HEK293 (cell line): Measurements from ENCODE around the gene SSU72.

Source experiments
- CTCF ChIA-PET: fragments of 350-600 bp; formaldehyde crosslinking; extraction: SDS; loops from one replicate; lab custom pipeline; 2021; ENCODE audit warnings: antibody characterized with exemption; lab: Yijun Ruan, JAX
- POLR2A ChIA-PET: fragments of 300-600 bp; formaldehyde crosslinking; extraction: SDS; loops from one replicate; lab custom pipeline; 2020; ENCODE audit warnings: antibody characterized with exemption, inconsistent platforms; lab: Yijun Ruan, JAX
- H3K27ac ChIP-seq: fragments of 200-500 bp; sonication (Bioruptor generic); 2 replicates; pipeline ENCODE4 v1.5.1; 2014; ENCODE audit warnings: low read depth, low read length, control low read depth, inconsistent platforms; ENCODE audit errors: extremely low read depth
- H3K36me3 ChIP-seq, 2 experiments: fragments of 200-500 bp in 1 of 2; sonication (Bioruptor generic) in 1 of 2; 1 replicate in 1 of 2; 2 replicates in 1 of 2; pipeline ENCODE4 v1.5.1; 2014 to 2017; ENCODE audit warnings: inconsistent platforms in 2 of 2, low read length in 2 of 2; ENCODE audit not compliant: control insufficient read depth in 2 of 2, insufficient read depth in 1 of 2
- H3K4me1 ChIP-seq: fragments of 200-500 bp; sonication (Bioruptor generic); 2 replicates; pipeline ENCODE4 v1.5.1; 2014; ENCODE audit warnings: mild to moderate bottlenecking, low read length, inconsistent platforms; ENCODE audit not compliant: control insufficient read depth, insufficient read depth
- H3K4me3 ChIP-seq: 2 replicates; pipeline ENCODE4 v1.5.1; 2011; ENCODE audit warnings: low read depth, mild to moderate bottlenecking, control low read depth, low read length, moderate library complexity
- H3K9me3 ChIP-seq: fragments of 200-500 bp; sonication (Bioruptor generic); 2 replicates; pipeline ENCODE4 v1.5.1; 2014; ENCODE audit warnings: low read depth, low read length, inconsistent platforms; ENCODE audit not compliant: control insufficient read depth, insufficient read depth
- BCL11A ChIP-seq: fragments of 450-650 bp; formaldehyde crosslinking; IDR thresholded peaks from 2 replicates; pipeline ENCODE4 v1.5.1; 2016; ENCODE audit warnings: low read depth, missing biosample characterization, missing genetic modification characterization
- KLF1 ChIP-seq: fragments of 450-650 bp; formaldehyde crosslinking; IDR thresholded peaks from 2 replicates; pipeline ENCODE4 v1.5.1; 2016; ENCODE audit warnings: missing biosample characterization, missing genetic modification characterization
- KLF10 ChIP-seq: fragments of 450-650 bp; IDR thresholded peaks from 2 replicates; pipeline ENCODE4 v1.5.1; 2018; ENCODE audit warnings: missing biosample characterization, mild to moderate bottlenecking, missing genetic modification characterization
- SALL2 ChIP-seq: fragments of 450-650 bp; formaldehyde crosslinking; IDR thresholded peaks from 2 replicates; pipeline ENCODE4 v1.5.0; 2017; ENCODE audit warnings: missing biosample characterization, mild to moderate bottlenecking, missing genetic modification characterization, borderline replicate concordance
- ZNF138 ChIP-seq: fragments of 450-650 bp; formaldehyde crosslinking; IDR thresholded peaks from 2 replicates; pipeline ENCODE4 v1.5.1; 2016; ENCODE audit warnings: missing biosample characterization, missing genetic modification characterization, borderline replicate concordance
- ZNF433 ChIP-seq: fragments of 450-650 bp; formaldehyde crosslinking; IDR thresholded peaks from 2 replicates; pipeline ENCODE4 v1.5.1; 2016; ENCODE audit warnings: missing biosample characterization, missing genetic modification characterization, low read depth
- ZNF510 ChIP-seq: fragments of 450-650 bp; formaldehyde crosslinking; IDR thresholded peaks from 2 replicates; pipeline ENCODE4 v1.5.1; 2018; ENCODE audit warnings: mild to moderate bottlenecking, missing genetic modification characterization, missing biosample characterization; ENCODE audit not compliant: insufficient replicate concordance
- ZNF561 ChIP-seq: fragments of 450-650 bp; IDR thresholded peaks from 2 replicates; pipeline ENCODE4 v1.5.1; 2018; ENCODE audit warnings: missing biosample characterization, missing genetic modification characterization, borderline replicate concordance
- ZNF768 ChIP-seq: fragments of 450-650 bp; formaldehyde crosslinking; IDR thresholded peaks from 2 replicates; pipeline ENCODE4 v1.5.1; 2018; ENCODE audit warnings: missing biosample characterization, mild to moderate bottlenecking, missing genetic modification characterization
- TF ChIP-seq, protein P1 (sequence below): fragments of 450-650 bp; formaldehyde crosslinking; IDR thresholded peaks from 2 replicates; pipeline ENCODE4 v1.5.1; 2017; ENCODE audit warnings: missing biosample characterization, mild to moderate bottlenecking, missing genetic modification characterization, moderate library complexity
- TF ChIP-seq, protein P2 (sequence below): fragments of 450-650 bp; formaldehyde crosslinking; IDR thresholded peaks from 2 replicates; pipeline ENCODE4 v1.5.1; 2016; ENCODE audit warnings: missing biosample characterization, missing genetic modification characterization

The SSU72 gene

DNA sequence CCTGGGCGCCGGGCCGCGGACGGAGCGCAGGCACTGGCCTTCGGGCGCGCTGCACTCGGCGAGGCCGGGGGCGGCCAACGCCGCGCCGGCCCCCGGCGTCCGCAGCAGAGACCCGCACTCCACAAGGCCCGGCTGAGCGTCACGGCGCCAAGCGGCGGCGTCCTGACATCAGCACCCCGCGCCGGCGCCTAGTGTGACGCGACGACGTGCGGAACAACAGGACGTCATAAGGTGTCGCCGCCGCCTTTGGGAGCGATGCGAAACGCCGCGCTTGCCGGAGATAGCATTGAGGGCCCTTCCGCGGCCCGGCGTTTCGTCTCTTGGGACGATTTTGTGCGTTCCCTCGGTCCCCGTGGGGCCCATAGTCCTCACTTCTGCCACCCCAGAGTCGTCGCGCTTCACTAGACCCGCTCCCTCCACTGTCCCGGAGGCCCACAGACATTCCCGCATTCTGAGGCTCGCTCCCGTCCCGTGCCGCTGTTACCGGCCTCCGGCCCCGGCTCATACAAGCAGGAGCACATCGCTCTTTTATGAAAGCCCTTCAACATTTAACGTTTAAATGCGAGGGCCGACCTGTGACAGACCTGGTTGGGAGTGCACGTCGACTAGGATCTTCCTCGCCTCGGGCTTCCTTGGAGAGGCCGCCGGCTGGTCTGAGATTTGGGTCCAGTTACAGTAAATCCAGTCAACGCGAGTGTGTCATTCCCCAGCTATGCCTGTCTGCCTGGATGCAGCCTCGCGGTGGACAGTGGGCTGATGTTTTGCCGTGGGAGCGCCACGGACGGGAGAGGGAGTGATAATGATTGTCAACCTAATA, at the start of gene SSU72 (continued):
- TF ChIP-seq, protein P1, sequence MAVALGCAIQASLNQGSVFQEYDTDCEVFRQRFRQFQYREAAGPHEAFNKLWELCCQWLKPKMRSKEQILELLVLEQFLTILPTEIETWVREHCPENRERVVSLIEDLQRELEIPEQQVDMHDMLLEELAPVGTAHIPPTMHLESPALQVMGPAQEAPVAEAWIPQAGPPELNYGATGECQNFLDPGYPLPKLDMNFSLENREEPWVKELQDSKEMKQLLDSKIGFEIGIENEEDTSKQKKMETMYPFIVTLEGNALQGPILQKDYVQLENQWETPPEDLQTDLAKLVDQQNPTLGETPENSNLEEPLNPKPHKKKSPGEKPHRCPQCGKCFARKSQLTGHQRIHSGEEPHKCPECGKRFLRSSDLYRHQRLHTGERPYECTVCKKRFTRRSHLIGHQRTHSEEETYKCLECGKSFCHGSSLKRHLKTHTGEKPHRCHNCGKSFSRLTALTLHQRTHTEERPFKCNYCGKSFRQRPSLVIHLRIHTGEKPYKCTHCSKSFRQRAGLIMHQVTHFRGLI (tag by site-specific recombination) = peak; percentile 34; the same call in 1 of the 2 replicates
- TF ChIP-seq KLF10 (0 out of 2 replicates have a peak, but pooled peaks have one; percentile 37), ZNF561 (tag by site-specific recombination) (peak; percentile 21; the same call in 1 of the 2 replicates), ZNF138 (tag by site-specific recombination) (no peak), ZNF433 (tag by site-specific recombination) (no peak), ZNF768 (tag by site-specific recombination) (no peak), SALL2 (no peak)
- TF ChIP-seq, all 188 proteins: peak for 53

DNA sequence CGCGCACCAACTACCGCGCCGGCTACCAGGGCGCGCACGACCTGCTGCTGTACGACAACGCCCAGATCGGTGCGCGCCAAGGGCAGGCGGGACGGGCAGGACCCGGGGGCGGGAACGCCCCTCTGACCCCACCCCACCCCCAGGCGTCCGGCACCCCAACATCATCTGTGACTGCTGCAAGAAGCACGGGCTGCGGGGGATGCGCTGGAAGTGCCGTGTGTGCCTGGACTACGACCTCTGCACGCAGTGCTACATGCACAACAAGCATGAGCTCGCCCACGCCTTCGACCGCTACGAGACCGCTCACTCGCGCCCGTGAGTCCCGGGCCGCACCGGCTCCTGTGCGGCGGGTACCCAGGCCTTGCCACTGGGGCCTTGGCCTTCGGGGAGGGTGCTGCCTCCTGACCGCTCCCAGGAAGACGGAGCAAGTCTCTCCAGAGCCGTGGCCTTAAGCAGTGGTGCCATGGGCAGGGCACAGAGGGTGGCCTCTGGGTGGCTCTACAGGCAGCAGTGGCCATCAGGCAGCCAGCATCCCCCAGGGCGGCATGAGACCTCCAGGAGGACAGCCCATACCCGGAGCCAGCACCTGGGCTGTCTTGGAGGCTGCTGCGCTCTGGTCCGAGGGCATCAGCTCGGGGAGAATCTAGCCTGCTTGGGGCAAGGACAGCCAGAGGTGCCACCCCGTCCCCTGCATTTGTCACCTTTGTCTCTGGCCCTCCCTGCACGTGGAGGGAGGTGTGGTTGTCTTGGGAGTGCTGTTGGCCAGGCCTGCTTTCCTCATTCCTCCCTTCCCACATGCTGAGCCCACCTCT, 49.2 kb upstream of the SSU72 start:
- CTCF ChIA-PET = no interaction called here

DNA sequence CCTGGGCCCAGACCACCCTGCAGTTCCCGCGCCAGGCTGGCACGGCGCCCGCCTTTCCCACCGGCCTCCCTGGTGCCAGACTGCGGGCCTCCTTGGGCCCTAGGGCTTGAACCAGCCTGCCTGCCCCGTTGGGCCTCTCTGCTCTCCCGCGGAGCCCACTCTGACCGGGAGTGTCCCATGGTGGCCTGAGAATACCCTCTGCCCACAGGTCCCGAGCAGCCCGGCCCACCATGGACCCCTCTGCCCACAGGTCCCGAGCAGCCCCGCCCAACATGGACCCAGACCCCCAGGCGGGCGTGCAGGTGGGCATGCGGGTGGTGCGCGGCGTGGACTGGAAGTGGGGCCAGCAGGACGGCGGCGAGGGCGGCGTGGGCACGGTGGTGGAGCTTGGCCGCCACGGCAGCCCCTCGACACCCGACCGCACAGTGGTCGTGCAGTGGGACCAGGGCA, 48.5 kb upstream of the SSU72 start:
- no peak overlapping the region for H3K4me3 ChIP-seq
- no peak overlapping the region for H3K27ac ChIP-seq
- POLR2A ChIA-PET = no interaction called here
- TF ChIP-seq BCL11A (tag by site-specific recombination) = no peak
- TF ChIP-seq, protein P2, sequence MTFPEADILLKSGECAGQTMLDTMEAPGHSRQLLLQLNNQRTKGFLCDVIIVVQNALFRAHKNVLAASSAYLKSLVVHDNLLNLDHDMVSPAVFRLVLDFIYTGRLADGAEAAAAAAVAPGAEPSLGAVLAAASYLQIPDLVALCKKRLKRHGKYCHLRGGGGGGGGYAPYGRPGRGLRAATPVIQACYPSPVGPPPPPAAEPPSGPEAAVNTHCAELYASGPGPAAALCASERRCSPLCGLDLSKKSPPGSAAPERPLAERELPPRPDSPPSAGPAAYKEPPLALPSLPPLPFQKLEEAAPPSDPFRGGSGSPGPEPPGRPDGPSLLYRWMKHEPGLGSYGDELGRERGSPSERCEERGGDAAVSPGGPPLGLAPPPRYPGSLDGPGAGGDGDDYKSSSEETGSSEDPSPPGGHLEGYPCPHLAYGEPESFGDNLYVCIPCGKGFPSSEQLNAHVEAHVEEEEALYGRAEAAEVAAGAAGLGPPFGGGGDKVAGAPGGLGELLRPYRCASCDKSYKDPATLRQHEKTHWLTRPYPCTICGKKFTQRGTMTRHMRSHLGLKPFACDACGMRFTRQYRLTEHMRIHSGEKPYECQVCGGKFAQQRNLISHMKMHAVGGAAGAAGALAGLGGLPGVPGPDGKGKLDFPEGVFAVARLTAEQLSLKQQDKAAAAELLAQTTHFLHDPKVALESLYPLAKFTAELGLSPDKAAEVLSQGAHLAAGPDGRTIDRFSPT (tag by site-specific recombination) = 0 out of 2 replicates have a peak, but pooled peaks have one; percentile 8
- H3K9me3 ChIP-seq = no peaks in the 10 kb centered on the region
- H3K36me3 ChIP-seq = peaks cover 0 to 44% of the 10 kb centered on the region in 2 experiments; a peak in 1 of 3 replicates
- no peaks in the 10 kb centered on the region for H3K4me1 ChIP-seq
- CTCF ChIA-PET = no interaction called here

More for the DNA sequence above, 49.2 kb upstream of the SSU72 start:
- TF ChIP-seq, protein P2 (tag by site-specific recombination) = peak; percentile 39; the same call in 1 of the 2 replicates
- peak; percentile 71 for TF ChIP-seq KLF1 (tag by site-specific recombination)
- no peak for TF ChIP-seq ZNF510 (tag by site-specific recombination)
- no peak overlapping the region for H3K27ac ChIP-seq
- H3K4me3 ChIP-seq = no peak overlapping the region
- H3K4me1 ChIP-seq = no peaks in the 10 kb centered on the region
- H3K9me3 ChIP-seq = no peaks in the 10 kb centered on the region
- H3K36me3 ChIP-seq = peaks cover 0 to 43% of the 10 kb centered on the region in 2 experiments; a peak in 1 of 3 replicates
- POLR2A ChIA-PET = interaction anchor here (1.3 kb wide), 1 partner anchor 8 kb away, joined by 5 read pairs; the partner anchor contains the start of gene MIB2
